HL-60 (cell line): ENCODE data around the gene PPP1R9A.

Experiments used
- DNase-seq, 2 experiments: peaks; one replicate each; pipeline ENCODE4 v3.0.0-alpha.2; 2010 to 2020; ENCODE audit warnings: low read depth in 1 of 2, low spot score in 1 of 2
- H3K27ac ChIP-seq: fragments of 250-450 bp; sonication (Bioruptor Pico); replicated peaks from 2 replicates; pipeline ENCODE4 v1.5.1; 2020; ENCODE audit warnings: mild to moderate bottlenecking, moderate library complexity
- H3K27me3 ChIP-seq: fragments of 250-450 bp; sonication (Bioruptor Pico); 2 replicates; pipeline ENCODE4 v1.5.1; 2021; ENCODE audit warnings: mild to moderate bottlenecking, moderate library complexity; ENCODE audit not compliant: insufficient read depth, poor library complexity, severe bottlenecking
- H3K4me3 ChIP-seq: replicated peaks from 2 replicates; pipeline ENCODE4 v1.5.1; 2011; ENCODE audit warnings: mild to moderate bottlenecking, control low read depth, low read length; ENCODE audit not compliant: insufficient read depth
- CTCF ChIP-seq: IDR thresholded peaks from one replicate; pipeline ENCODE4 v1.5.1; 2011; ENCODE audit warnings: low read length, control low read depth, inconsistent platforms; ENCODE audit not compliant: insufficient read depth
- GABPA ChIP-seq: IDR thresholded peaks from 2 replicates; pipeline ENCODE4 v1.6.1; 2012; ENCODE audit warnings: low read depth
- POLR2AphosphoS5 ChIP-seq: IDR thresholded peaks from 2 replicates; pipeline ENCODE4 v1.6.1; 2012; ENCODE audit warnings: low read depth
- REST ChIP-seq: IDR thresholded peaks from 2 replicates; pipeline ENCODE4 v1.6.1; 2012; ENCODE audit warnings: low read depth; ENCODE audit not compliant: insufficient replicate concordance
- SPI1 ChIP-seq: IDR thresholded peaks from 2 replicates; pipeline ENCODE4 v1.6.1; 2012; ENCODE audit warnings: low read depth, mild to moderate bottlenecking, borderline replicate concordance

Gene PPP1R9A

GRCh38 chr7:95290166-95290830 is 382.9 kb downstream of the PPP1R9A start:
- H3K27me3 ChIP-seq = no peaks in the 10 kb centered on the region
- no peak overlapping the region for H3K4me3 ChIP-seq
- H3K27ac ChIP-seq = no peak overlapping the region
- TF ChIP-seq POLR2AphosphoS5 (no peak), SPI1 (no peak), GABPA (no peak), REST (no peak), CTCF (no peak)
- no peak for DNase-seq

- H3K27ac ChIP-seq = no peak overlapping the region
- DNase-seq = no peak
These were observed 388.0 kb downstream of the PPP1R9A start for GRCh38 chr7:95295397-95295796.

More at GRCh38 chr7:95295397-95295796, 388.0 kb downstream of the PPP1R9A start:
- TF ChIP-seq POLR2AphosphoS5 (no peak), GABPA (no peak), SPI1 (no peak), CTCF (no peak), REST (no peak)
- H3K4me3 ChIP-seq = no peak overlapping the region
- H3K27me3 ChIP-seq = no peaks in the 10 kb centered on the region
